ENCODE data around the gene LRRC4C.

DNA sequence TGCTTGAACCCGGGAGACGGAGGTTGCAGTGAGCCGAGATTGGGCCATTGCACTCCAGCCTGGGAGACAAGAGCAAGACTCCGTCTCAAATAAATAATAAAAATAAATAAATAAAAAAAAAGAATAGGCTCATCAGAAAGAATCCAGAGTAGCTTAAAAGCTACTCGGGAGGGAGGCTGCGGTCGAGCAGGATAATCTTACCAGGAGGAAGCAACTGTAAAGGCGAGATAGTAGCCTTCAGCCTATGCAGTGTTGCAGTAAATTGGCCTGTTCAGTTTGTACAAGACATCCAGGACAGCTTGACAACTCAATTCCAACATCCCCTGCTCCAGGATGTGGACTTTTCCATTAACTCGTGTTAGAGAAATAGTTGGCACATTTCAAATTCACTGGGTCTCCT lies 1164.7 kb downstream of the LRRC4C start:
- TF ChIP-seq POLR2A (IDR thresholded peaks at IDR 0.05; ENCODE audit: low read length) (no peak), GATA1 (IDR thresholded peaks at IDR 0.05; ENCODE audit: low read depth, low read length) (no peak)
